HFFc6 (cell line): ENCODE results near the gene TIGD3. TPM values are rescaled to one million over a fixed set of nuclear protein-coding genes. Genes with fewer than 3 reads are reported as not detected.

Experiments used
- DNase-seq: peaks from one replicate; pipeline ENCODE4 v3.0.0-alpha.2; 2018
- H3K27ac Mint-ChIP-seq: 2 replicates; pipeline ENCODE4 v1.8.0; 2020; ENCODE audit warnings: mild to moderate bottlenecking, mixed read lengths
- H3K27me3 Mint-ChIP-seq: 2 replicates; pipeline ENCODE4 v1.8.0; 2021; ENCODE audit warnings: mild to moderate bottlenecking, moderate library complexity, mixed read lengths; ENCODE audit not compliant: insufficient read depth
- H3K36me3 Mint-ChIP-seq: 2 replicates; pipeline ENCODE4 v1.8.0; 2021; ENCODE audit warnings: low read depth, mixed read lengths
- H3K4me1 Mint-ChIP-seq: 2 replicates; pipeline ENCODE4 v1.8.0; 2020; ENCODE audit warnings: low read depth, mixed read lengths
- H3K4me3 Mint-ChIP-seq: 2 replicates; pipeline ENCODE4 v1.8.0; 2020; ENCODE audit warnings: mild to moderate bottlenecking, moderate library complexity, mixed read lengths
- H3K9me3 Mint-ChIP-seq: 2 replicates; pipeline ENCODE4 v1.8.0; 2020; ENCODE audit warnings: mild to moderate bottlenecking, mixed read lengths
- CTCF ChIP-seq: fragments of 200-600 bp; sonication (generic); IDR thresholded peaks from 2 replicates; pipeline ENCODE4 v1.5.0; 2021; ENCODE audit warnings: antibody characterized with exemption, mild to moderate bottlenecking
- total RNA-seq, 6 experiments: library from RNA; stranded (reverse); fragmentation: NEBNext Ultra II Directional; extraction: Animal tissue kit (Norgen Biotek cat#: 25700); gene quantifications; 2 replicates in 1 of 6; 3 replicates in 5 of 6; pipeline ENCODE4 v1.2.3, GENCODE V29; 2021

Gene TIGD3
- total RNA-seq, 6 experiments from 2014 or later: 0.12 to 0.13 TPM; not detected in 4

GRCh38 chr11:65389294-65389980, 34.9 kb downstream of the TIGD3 start:
- Mint-ChIP-seq H3K27me3 (peaks cover 5% of the 10 kb centered on the region; the same call in 1 of the 2 replicates), H3K36me3 (peaks cover 5% of the 10 kb centered on the region; the same call in 1 of the 2 replicates), H3K4me1 (peaks cover 55% of the 10 kb centered on the region), H3K27ac (peak overlapping the region; percentile 86), H3K4me3 (peak overlapping the region; percentile 66), H3K9me3 (no peaks in the 10 kb centered on the region)
- no peak for DNase-seq
- no peak for TF ChIP-seq CTCF

- Mint-ChIP-seq H3K9me3 (no peaks in the 10 kb centered on the region), H3K4me3 (peak overlapping the region; percentile 66), H3K27me3 (peaks cover 5% of the 10 kb centered on the region; the same call in 1 of the 2 replicates), H3K36me3 (peaks cover 5% of the 10 kb centered on the region; the same call in 1 of the 2 replicates), H3K27ac (peak overlapping the region; percentile 86), H3K4me1 (peaks cover 47% of the 10 kb centered on the region)
- no peak for DNase-seq
- no peak for TF ChIP-seq CTCF
These were observed 35.8 kb downstream of the TIGD3 start for GRCh38 chr11:65390099-65390941.

GRCh38 chr11:65390996-65391395, 36.4 kb downstream of the TIGD3 start:
- Mint-ChIP-seq H3K36me3 (peaks cover 5% of the 10 kb centered on the region; the same call in 1 of the 2 replicates), H3K27ac (peak overlapping the region; percentile 86), H3K4me1 (peaks cover 43% of the 10 kb centered on the region), H3K4me3 (peak overlapping the region; percentile 66), H3K9me3 (no peaks in the 10 kb centered on the region), H3K27me3 (peaks cover 5% of the 10 kb centered on the region; the same call in 1 of the 2 replicates)
- DNase-seq: peak; percentile 30
- TF ChIP-seq CTCF: peak; percentile 51

- H3K36me3 Mint-ChIP-seq: peaks cover 8% of the 10 kb centered on the region
- no peak for TF ChIP-seq CTCF
- no peak overlapping the region for H3K4me3 Mint-ChIP-seq
- DNase-seq: no peak
- no peaks in the 10 kb centered on the region for H3K9me3 Mint-ChIP-seq
- H3K27me3 Mint-ChIP-seq: peaks cover 6% of the 10 kb centered on the region
- H3K4me1 Mint-ChIP-seq: peaks cover 43% of the 10 kb centered on the region
- H3K27ac Mint-ChIP-seq: peak overlapping the region; percentile 48
These were observed 37.8 kb downstream of the TIGD3 start for GRCh38 chr11:65392186-65392829.

- Mint-ChIP-seq H3K27ac (no peak overlapping the region), H3K9me3 (no peaks in the 10 kb centered on the region), H3K27me3 (peaks cover 6% of the 10 kb centered on the region), H3K4me1 (peaks cover 43% of the 10 kb centered on the region), H3K4me3 (no peak overlapping the region), H3K36me3 (peaks cover 11% of the 10 kb centered on the region)
- TF ChIP-seq CTCF: no peak
- no peak for DNase-seq
These were observed 38.3 kb downstream of the TIGD3 start for GRCh38 chr11:65392899-65393298.
